Stimulated activated memory B cell treated with anti-CD40 and anti-IgM and Interleukin-4, amounts not matched to agents 10 μg/mL and 1 μg/mL and 100 μg/mL, for 72 hours (primary cell): ENCODE measurements around the gene CRB1.
A peak's percentile ranks its signal among the peaks of the same experiment; 100 is the strongest.

Source experiments
- ATAC-seq: fragments of 150-1000 bp; cut with Tn5 transposase; 2 replicates; pipeline ENCODE4 v1.10.0; 2021
- H3K27ac Mint-ChIP-seq: one replicate; pipeline ENCODE4 v1.8.0; 2022; ENCODE audit warnings: mild to moderate bottlenecking, mixed read lengths
- H3K27me3 Mint-ChIP-seq: one replicate; pipeline ENCODE4 v1.8.0; 2022; ENCODE audit warnings: mixed read lengths
- H3K36me3 Mint-ChIP-seq: one replicate; pipeline ENCODE4 v1.8.0; 2022; ENCODE audit warnings: mixed read lengths
- H3K4me1 Mint-ChIP-seq: one replicate; pipeline ENCODE4 v1.8.0; 2022; ENCODE audit warnings: mixed read lengths
- H3K4me3 Mint-ChIP-seq: one replicate; pipeline ENCODE4 v1.8.0; 2022; ENCODE audit warnings: mild to moderate bottlenecking, moderate library complexity, mixed read lengths
- H3K9me3 Mint-ChIP-seq: one replicate; pipeline ENCODE4 v1.8.0; 2022; ENCODE audit warnings: mixed read lengths

Gene CRB1

GRCh38 chr1:197314682-197315081, 46.6 kb downstream of the CRB1 start:
- Mint-ChIP-seq H3K4me1 (no peaks in the 10 kb centered on the region), H3K4me3 (no peak overlapping the region), H3K9me3 (no peaks in the 10 kb centered on the region), H3K27ac (no peak overlapping the region), H3K27me3 (no peaks in the 10 kb centered on the region), H3K36me3 (no peaks in the 10 kb centered on the region)
- no peak for ATAC-seq

DNA sequence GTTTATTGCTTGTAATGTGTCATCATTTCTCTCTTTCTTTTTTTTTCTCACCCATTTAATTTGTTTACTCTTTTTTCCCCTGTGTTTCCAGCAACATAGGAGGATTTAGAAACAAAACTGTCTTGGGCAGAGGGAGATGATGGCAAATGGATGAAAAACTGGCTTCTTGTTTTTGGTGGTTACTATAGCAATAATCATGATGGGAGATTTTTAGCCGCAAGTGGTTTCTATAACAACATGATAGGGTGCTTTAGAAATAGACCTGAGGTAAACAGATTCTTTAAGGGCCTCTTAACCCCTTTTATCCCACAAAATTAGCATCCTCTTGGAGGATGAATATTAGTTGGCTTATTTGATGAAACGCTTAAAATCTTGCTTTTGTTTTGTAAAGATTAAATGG, 51.6 kb downstream of the CRB1 start:
- H3K4me3 Mint-ChIP-seq: no peak overlapping the region
- no peaks in the 10 kb centered on the region for H3K9me3 Mint-ChIP-seq
- no peaks in the 10 kb centered on the region for H3K4me1 Mint-ChIP-seq
- ATAC-seq: no peak
- no peaks in the 10 kb centered on the region for H3K27me3 Mint-ChIP-seq
- H3K27ac Mint-ChIP-seq: no peak overlapping the region
- H3K36me3 Mint-ChIP-seq: no peaks in the 10 kb centered on the region

DNA sequence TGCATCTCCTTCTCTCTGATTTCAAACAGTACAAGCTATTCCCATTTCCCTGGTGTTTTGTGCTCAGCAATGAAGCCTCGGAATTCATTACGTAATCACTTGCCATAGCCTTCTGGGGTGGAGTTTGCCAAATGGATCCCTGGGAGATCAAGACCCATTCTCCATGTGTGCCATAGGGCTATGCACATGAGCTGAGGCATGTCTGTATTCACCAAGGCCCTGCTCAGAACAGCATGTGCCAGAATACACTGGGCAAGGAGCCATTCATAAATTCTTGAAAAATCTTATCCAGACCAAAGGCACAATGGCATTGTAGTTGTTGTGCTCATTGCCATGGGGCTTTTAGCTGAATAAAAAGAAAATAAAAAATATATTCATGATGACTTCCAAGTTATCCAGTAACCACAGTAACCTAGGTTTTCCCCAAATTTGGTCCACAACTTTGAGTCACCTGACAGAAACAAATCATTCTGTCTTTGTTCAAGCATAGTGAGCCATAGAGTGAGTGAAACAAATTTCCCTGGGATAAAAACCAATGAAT, 53.0 kb downstream of the CRB1 start:
- Mint-ChIP-seq H3K4me1 (no peaks in the 10 kb centered on the region), H3K9me3 (no peaks in the 10 kb centered on the region), H3K27ac (no peak overlapping the region), H3K4me3 (no peak overlapping the region), H3K27me3 (no peaks in the 10 kb centered on the region), H3K36me3 (no peaks in the 10 kb centered on the region)
- ATAC-seq: peak; percentile 43

DNA sequence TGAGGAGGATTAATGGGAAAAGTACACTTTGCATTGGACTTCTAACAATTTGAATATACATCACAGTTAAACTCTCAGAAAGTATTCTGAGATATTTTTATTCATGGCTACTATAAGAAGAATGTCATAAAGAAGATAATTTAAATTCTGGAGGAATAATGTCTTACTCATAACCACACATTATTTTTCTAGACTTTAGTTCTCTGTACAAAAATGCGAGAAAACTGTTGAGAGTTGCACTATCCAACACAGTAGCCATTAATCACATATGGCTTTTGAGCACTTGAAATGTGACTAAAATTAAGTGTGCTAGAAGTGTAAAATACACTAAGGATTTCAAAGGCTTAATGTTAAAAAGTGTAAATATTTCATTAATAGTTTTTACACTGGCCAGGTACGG, 53.8 kb downstream of the CRB1 start:
- Mint-ChIP-seq H3K9me3 (no peaks in the 10 kb centered on the region), H3K36me3 (no peaks in the 10 kb centered on the region), H3K4me3 (no peak overlapping the region), H3K27ac (no peak overlapping the region), H3K27me3 (no peaks in the 10 kb centered on the region), H3K4me1 (no peaks in the 10 kb centered on the region)
- no peak for ATAC-seq

GRCh38 chr1:197327776-197328364, 59.8 kb downstream of the CRB1 start:
- Mint-ChIP-seq H3K4me3 (no peak overlapping the region), H3K27me3 (no peaks in the 10 kb centered on the region), H3K36me3 (no peaks in the 10 kb centered on the region), H3K4me1 (no peaks in the 10 kb centered on the region), H3K9me3 (no peaks in the 10 kb centered on the region), H3K27ac (no peak overlapping the region)
- no peak for ATAC-seq

DNA sequence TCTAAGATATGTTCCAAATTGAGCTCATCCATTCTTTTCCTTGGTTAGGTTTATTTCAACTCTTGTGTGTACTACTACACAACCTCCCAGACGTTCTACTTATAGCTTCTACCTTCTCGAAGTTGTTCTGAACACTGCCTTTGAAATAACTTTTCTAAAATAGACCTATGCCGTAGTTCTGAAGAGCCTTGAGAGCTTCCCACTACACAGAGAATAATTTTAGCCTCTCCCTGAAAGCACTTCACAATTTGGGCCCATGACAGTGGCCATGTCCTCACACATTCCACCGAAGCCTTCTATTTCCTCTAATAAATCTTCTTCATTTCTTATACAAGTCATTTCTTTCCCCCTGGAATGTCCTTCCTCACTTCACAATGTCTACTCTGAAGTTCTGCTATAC, 62.2 kb downstream of the CRB1 start:
- Mint-ChIP-seq H3K4me3 (no peak overlapping the region), H3K9me3 (no peaks in the 10 kb centered on the region), H3K27ac (no peak overlapping the region), H3K36me3 (no peaks in the 10 kb centered on the region), H3K4me1 (no peaks in the 10 kb centered on the region), H3K27me3 (no peaks in the 10 kb centered on the region)
- ATAC-seq: no peak

DNA sequence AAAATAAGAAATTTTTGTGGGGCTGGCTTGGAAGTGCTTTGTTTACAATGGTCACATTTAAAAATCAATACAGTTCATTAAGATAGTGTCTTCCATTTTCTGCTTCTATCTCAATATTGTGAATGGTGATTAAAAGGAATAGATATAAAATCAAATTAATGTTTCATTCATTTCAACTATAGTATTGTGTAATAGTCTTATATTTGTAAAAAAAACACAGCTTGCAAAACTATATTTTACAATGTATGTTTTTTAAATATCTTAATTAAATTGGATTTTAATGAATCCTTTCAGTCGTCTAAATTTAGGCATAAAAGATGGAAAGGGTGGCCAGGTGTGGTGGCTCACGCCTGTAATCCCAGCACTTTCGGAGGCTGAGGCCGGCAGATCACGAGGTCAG, 63.5 kb downstream of the CRB1 start:
- no peak for ATAC-seq
- no peak overlapping the region for H3K27ac Mint-ChIP-seq

GRCh38 chr1:197333041-197333440, 65.0 kb downstream of the CRB1 start:
- Mint-ChIP-seq H3K27ac (no peak overlapping the region), H3K36me3 (no peaks in the 10 kb centered on the region), H3K9me3 (no peaks in the 10 kb centered on the region), H3K4me3 (no peak overlapping the region), H3K27me3 (no peaks in the 10 kb centered on the region), H3K4me1 (no peaks in the 10 kb centered on the region)
- ATAC-seq: no peak

More for the DNA sequence above, 63.5 kb downstream of the CRB1 start:
- no peak overlapping the region for H3K4me3 Mint-ChIP-seq
- H3K4me1 Mint-ChIP-seq: no peaks in the 10 kb centered on the region
- no peaks in the 10 kb centered on the region for H3K9me3 Mint-ChIP-seq
- no peaks in the 10 kb centered on the region for H3K27me3 Mint-ChIP-seq
- H3K36me3 Mint-ChIP-seq: no peaks in the 10 kb centered on the region

- Mint-ChIP-seq H3K36me3 (no peaks in the 10 kb centered on the region), H3K27me3 (no peaks in the 10 kb centered on the region), H3K4me3 (no peak overlapping the region), H3K9me3 (no peaks in the 10 kb centered on the region), H3K27ac (no peak overlapping the region), H3K4me1 (no peaks in the 10 kb centered on the region)
- no peak for ATAC-seq
Measured at GRCh38 chr1:197336571-197336970, 68.5 kb downstream of the CRB1 start.

DNA sequence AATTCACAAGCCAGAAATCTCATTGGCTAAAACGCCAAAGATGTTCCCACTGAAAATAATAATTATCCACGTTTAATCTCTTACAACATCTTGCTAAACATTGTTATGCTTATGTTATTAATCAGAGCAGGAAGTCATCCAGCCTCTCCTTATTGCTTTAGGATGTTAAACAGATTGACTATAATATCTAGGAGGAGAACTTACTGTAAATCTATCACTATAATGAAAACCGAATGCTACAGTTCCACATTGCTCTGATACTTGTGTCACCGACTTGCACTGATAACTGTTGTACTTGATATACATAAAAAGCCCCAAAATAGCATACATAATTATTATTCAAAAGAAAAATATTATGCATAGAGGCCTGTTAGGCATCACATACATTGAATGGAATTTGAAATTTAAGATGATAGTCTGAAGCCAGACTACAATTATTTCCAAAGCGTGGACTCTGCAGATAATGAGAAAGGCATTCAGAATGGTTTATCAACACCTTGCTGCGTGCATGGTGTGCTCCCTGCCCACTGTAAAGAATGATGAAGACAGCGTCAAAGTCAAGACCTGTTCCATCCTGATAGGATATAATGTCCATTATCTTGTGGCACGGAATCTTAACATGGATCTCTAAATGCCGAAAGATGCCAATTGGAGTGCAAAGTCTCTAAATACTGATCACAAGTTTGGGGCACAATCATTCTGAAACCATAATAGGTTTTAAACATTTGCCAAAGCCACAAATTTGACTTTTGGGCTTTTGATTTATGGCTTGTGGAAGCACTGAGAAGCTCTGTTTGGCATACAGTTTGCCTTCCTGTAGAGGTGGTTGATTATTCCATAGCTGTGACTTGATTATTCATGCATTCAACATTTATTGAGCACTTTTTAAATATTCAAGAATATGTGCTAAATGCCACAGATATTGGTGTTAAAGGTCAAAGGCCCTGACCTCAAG, 71.3 kb downstream of the CRB1 start:
- Mint-ChIP-seq H3K36me3 (no peaks in the 10 kb centered on the region), H3K27me3 (peaks cover 8% of the 10 kb centered on the region), H3K27ac (no peak overlapping the region), H3K4me1 (no peaks in the 10 kb centered on the region), H3K9me3 (no peaks in the 10 kb centered on the region), H3K4me3 (no peak overlapping the region)
- no peak for ATAC-seq

DNA sequence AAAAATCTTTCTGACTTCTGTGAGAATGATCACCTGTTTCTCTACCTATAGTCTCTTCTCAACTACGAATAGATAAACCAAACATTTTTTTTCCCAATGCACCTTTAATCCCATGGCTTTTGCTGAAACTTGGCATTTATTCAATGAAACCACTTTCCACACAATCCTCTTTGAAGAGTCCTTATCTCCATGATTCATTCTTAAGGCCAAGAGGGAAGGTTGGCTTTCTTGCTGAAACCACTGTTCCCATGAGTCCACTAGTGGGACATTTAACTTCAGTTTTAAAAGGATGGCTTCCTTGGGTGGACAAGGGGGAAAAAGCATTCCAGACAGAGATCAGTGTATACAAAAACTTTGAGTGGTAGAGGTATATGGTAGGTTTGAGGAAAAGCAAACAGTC, 73.6 kb downstream of the CRB1 start:
- H3K36me3 Mint-ChIP-seq: no peaks in the 10 kb centered on the region
- H3K4me3 Mint-ChIP-seq: no peak overlapping the region
- H3K9me3 Mint-ChIP-seq: no peaks in the 10 kb centered on the region
- H3K27me3 Mint-ChIP-seq: peaks cover 12% of the 10 kb centered on the region
- no peak for ATAC-seq
- no peak overlapping the region for H3K27ac Mint-ChIP-seq
- no peaks in the 10 kb centered on the region for H3K4me1 Mint-ChIP-seq

- Mint-ChIP-seq H3K4me3 (no peak overlapping the region), H3K36me3 (no peaks in the 10 kb centered on the region), H3K9me3 (no peaks in the 10 kb centered on the region), H3K27me3 (peaks cover 12% of the 10 kb centered on the region), H3K27ac (no peak overlapping the region), H3K4me1 (no peaks in the 10 kb centered on the region)
- ATAC-seq: no peak
Measured at GRCh38 chr1:197342044-197342565, 74.1 kb downstream of the CRB1 start.

DNA sequence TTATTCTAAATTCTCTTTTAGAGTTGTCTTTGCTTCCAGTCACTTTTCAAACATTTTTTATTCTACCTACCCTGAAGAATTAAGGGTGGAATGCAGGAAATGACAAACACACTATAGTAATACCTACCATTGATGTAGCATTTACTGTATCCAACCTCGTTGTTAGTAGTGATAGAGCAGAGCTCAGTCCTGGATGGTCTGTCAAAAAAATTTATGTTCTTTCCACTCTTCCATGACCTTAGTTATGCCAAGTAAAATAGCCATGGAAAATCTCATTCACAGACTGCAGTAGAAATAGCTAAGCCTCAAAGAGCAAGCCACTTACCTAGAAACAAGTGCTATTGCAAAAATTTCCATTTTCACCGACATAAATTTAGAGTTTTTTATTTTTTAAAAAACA, 74.6 kb downstream of the CRB1 start:
- H3K27ac Mint-ChIP-seq: no peak overlapping the region

DNA sequence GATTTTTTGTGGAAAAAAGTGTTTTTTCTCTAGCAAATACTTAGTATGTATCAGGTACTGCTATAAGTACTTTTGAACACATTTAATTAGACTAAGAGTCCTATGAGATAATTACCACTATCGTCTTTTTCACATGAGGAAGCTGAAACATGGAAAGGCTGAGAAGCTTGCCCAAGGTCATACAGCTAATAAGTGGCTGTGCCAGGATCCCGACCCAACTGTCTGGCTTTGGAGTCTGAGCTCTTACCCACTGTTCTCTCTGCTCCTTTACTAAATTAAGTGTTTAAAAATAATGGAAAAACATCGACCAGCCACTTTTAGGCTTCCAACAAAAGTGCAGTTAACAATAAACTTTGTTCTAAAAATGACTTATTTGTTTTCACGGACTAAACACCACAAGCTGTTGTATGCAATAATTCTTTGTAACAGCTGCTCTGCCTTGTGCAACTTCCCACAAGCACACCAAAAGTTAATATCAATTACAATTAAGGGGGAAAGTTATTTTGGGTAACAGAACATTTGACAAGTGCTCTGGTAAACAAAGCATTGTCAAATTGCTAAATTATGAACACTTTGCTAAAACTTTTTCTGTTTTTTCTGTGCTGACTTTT, 75.7 kb downstream of the CRB1 start:
- Mint-ChIP-seq H3K4me1 (no peaks in the 10 kb centered on the region), H3K27ac (no peak overlapping the region), H3K4me3 (no peak overlapping the region), H3K36me3 (no peaks in the 10 kb centered on the region), H3K9me3 (no peaks in the 10 kb centered on the region), H3K27me3 (peaks cover 12% of the 10 kb centered on the region)
- ATAC-seq: no peak

More for the DNA sequence above, 74.6 kb downstream of the CRB1 start:
- ATAC-seq: no peak
- Mint-ChIP-seq H3K4me3 (no peak overlapping the region), H3K4me1 (no peaks in the 10 kb centered on the region), H3K36me3 (no peaks in the 10 kb centered on the region), H3K9me3 (no peaks in the 10 kb centered on the region), H3K27me3 (peaks cover 12% of the 10 kb centered on the region)

DNA sequence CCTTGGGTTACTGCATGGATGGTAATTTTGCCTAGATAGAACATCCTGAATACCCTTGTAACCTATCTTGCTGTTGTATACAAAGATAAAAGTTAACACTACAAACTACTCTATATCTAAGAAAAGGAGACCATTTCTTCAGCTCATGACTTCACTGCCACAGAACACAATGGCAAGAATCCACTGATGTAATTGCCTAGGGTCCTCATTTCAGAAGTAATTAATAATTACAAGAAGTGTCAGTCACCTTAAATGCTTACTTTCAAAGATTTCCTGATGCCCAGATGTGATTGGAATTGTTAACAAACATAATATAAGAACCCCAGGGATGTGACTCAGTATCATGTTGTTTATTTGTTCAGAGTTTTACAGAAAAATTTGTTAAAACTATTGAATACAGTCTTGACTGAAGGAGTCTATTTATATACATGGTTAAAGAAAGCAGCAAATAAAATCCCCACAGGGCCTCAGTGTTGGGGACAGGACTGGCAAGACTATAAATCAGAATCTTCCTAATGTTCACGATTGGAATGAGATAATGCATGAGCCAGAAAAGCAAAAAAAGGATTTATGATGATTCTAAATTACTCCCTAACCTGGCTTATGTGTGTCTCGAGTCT, 83.9 kb downstream of the CRB1 start:
- no peak overlapping the region for H3K4me3 Mint-ChIP-seq
- no peaks in the 10 kb centered on the region for H3K4me1 Mint-ChIP-seq
- H3K27me3 Mint-ChIP-seq: no peaks in the 10 kb centered on the region
- H3K36me3 Mint-ChIP-seq: no peaks in the 10 kb centered on the region
- no peak for ATAC-seq
- no peak overlapping the region for H3K27ac Mint-ChIP-seq
- H3K9me3 Mint-ChIP-seq: no peaks in the 10 kb centered on the region
